HG02759 (cell line): ENCODE measurements around the gene FXYD6.
"Not testable (repeated sequence)": the region's sequence is repeated elsewhere in the genome, so short reads cannot be mapped to it uniquely, and the experiment has no call there.

Source experiments
- ATAC-seq: cut with Tn5 transposase; IDR thresholded peaks from one replicate; pipeline ENCODE4 v1.9.1; 2021; ENCODE audit warnings: mild to moderate bottlenecking, moderate library complexity; ENCODE audit not compliant: unreplicated experiment

The FXYD6 gene

GRCh38 chr11:117870103-117870952 lies 6.1 kb downstream of the FXYD6 start:
- no peak for ATAC-seq

- ATAC-seq: no peak
Measured at GRCh38 chr11:117869604-117870003, 6.9 kb downstream of the FXYD6 start.

GRCh38 chr11:117868815-117869561 lies 7.5 kb downstream of the FXYD6 start:
- ATAC-seq: no peak

GRCh38 chr11:117868088-117868487 lies 8.4 kb downstream of the FXYD6 start:
- no peak for ATAC-seq

- no peak for ATAC-seq
Measured at GRCh38 chr11:117866526-117866925, 9.9 kb downstream of the FXYD6 start.

- ATAC-seq: not testable (repeated sequence)
Measured at GRCh38 chr11:117865546-117865945, 10.9 kb downstream of the FXYD6 start.

GRCh38 chr11:117863383-117863782 lies 13.1 kb downstream of the FXYD6 start:
- no peak for ATAC-seq

- no peak for ATAC-seq
Measured at GRCh38 chr11:117862753-117863152, 13.7 kb downstream of the FXYD6 start.

- no peak for ATAC-seq
Measured at GRCh38 chr11:117862019-117862725, 14.3 kb downstream of the FXYD6 start.

- ATAC-seq: no peak
Measured at GRCh38 chr11:117861151-117862018, 15.1 kb downstream of the FXYD6 start.

- ATAC-seq: no peak
Measured at GRCh38 chr11:117860139-117860538, 16.3 kb downstream of the FXYD6 start.

GRCh38 chr11:117859488-117860112 lies 16.9 kb downstream of the FXYD6 start:
- no peak for ATAC-seq

GRCh38 chr11:117859061-117859460 lies 17.4 kb downstream of the FXYD6 start:
- no peak for ATAC-seq

GRCh38 chr11:117857734-117858414 lies 18.6 kb downstream of the FXYD6 start:
- ATAC-seq: no peak

- no peak for ATAC-seq
Measured at GRCh38 chr11:117855912-117856651, 20.4 kb downstream of the FXYD6 start.

GRCh38 chr11:117855186-117855845 lies 21.1 kb downstream of the FXYD6 start:
- no peak for ATAC-seq

- no peak for ATAC-seq
Measured at GRCh38 chr11:117852309-117852708, 24.1 kb downstream of the FXYD6 start.

- ATAC-seq: no peak
Measured at GRCh38 chr11:117851852-117852251, 24.6 kb downstream of the FXYD6 start.
